Retinal pigment epithelial cell (primary cell): Measurements from ENCODE around the gene REV1.

Source experiments
- DNase-seq: peaks from one replicate; pipeline ENCODE4 v3.0.0-alpha.2; 2010; ENCODE audit warnings: low read depth
- H3K4me3 ChIP-seq: 2 replicates; pipeline ENCODE4 v1.5.1; 2011; ENCODE audit warnings: mild to moderate bottlenecking, low read length, control low read depth, moderate library complexity
- TF ChIP-seq, protein P1 (sequence below): conservative IDR thresholded peaks from 2 replicates; pipeline ENCODE4 v1.5.1; 2011; ENCODE audit warnings: low read depth, low read length, control low read depth, inconsistent platforms

REV1 gene

GRCh38 chr2:99397266-99397920 lies 92.4 kb downstream of the REV1 start:
- TF ChIP-seq, protein P1, sequence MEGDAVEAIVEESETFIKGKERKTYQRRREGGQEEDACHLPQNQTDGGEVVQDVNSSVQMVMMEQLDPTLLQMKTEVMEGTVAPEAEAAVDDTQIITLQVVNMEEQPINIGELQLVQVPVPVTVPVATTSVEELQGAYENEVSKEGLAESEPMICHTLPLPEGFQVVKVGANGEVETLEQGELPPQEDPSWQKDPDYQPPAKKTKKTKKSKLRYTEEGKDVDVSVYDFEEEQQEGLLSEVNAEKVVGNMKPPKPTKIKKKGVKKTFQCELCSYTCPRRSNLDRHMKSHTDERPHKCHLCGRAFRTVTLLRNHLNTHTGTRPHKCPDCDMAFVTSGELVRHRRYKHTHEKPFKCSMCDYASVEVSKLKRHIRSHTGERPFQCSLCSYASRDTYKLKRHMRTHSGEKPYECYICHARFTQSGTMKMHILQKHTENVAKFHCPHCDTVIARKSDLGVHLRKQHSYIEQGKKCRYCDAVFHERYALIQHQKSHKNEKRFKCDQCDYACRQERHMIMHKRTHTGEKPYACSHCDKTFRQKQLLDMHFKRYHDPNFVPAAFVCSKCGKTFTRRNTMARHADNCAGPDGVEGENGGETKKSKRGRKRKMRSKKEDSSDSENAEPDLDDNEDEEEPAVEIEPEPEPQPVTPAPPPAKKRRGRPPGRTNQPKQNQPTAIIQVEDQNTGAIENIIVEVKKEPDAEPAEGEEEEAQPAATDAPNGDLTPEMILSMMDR = no peak
- no peak for DNase-seq
- no peak overlapping the region for H3K4me3 ChIP-seq

- TF ChIP-seq, protein P1 = no peak
- DNase-seq = no peak
- no peak overlapping the region for H3K4me3 ChIP-seq
These were observed 94.2 kb downstream of the REV1 start for GRCh38 chr2:99395589-99396130.

- TF ChIP-seq, protein P1 = no peak
- H3K4me3 ChIP-seq = no peak overlapping the region
- no peak for DNase-seq
These were observed 99.9 kb downstream of the REV1 start for GRCh38 chr2:99389946-99390345.

DNA sequence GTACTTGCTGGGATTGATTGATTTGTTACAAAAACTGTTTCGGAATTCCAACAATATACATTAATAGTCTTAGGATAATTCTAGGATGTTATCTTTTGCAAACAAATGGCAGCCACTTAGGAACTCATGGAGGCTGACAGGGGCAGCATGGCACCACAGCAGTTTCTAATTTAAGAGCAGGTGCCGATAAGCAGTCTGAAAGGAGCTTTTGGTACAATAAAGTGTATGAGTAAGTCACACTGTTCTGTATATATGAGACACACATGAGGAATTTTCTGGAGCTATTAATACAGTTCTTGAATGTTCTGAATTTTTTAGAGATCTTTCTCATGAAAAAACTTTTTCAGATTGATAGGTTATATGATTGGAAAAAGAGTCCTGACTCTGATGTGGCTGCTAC lies 100.4 kb downstream of the REV1 start:
- TF ChIP-seq, protein P1 = no peak
- H3K4me3 ChIP-seq = no peak overlapping the region
- no peak for DNase-seq

GRCh38 chr2:99388892-99389291 lies 100.9 kb downstream of the REV1 start:
- H3K4me3 ChIP-seq = no peak overlapping the region
- no peak for DNase-seq
- TF ChIP-seq, protein P1 = no peak

DNA sequence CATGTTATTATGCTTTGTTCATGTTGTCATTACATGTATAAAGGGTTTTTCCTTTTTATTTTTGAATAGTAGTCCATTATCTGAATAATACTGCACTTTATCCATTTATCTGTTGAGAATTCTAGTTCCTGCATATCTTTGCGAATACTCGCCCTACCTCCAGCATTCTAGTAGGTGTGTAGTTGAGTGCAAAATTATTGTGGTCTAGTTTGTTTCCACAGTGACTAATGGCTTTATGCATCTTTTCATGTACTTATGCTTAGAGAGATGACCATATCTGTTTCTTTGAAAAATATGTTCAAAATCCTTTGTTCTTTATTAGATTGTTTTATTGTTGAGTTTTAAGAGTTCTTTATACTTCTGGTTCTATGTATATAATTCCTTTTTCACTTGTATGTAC lies 103.8 kb downstream of the REV1 start:
- H3K4me3 ChIP-seq = no peak overlapping the region
- no peak for DNase-seq
- TF ChIP-seq, protein P1 = no peak

- no peak for DNase-seq
- TF ChIP-seq, protein P1 = no peak
- H3K4me3 ChIP-seq = no peak overlapping the region
These were observed 107.7 kb downstream of the REV1 start for GRCh38 chr2:99382143-99382542.
